ENCODE results near the gene MAPKAPK2. TPM values are rescaled to one million over a fixed set of nuclear protein-coding genes. Genes with fewer than 3 reads are reported as not detected.

The MAPKAPK2 gene
- total RNA-seq, 1 experiment from 2014 or later: 54.9 TPM

GRCh38 chr1:206658264-206658980 lies 26.3 kb upstream of the MAPKAPK2 start:
- H3K4me3 Mint-ChIP-seq: peak overlapping the region; percentile 58
- DNase-seq (ENCODE audit: low spot score) (peak; percentile 79), ATAC-seq (peak; percentile 91)
- H3K9me3 Mint-ChIP-seq: no peaks in the 10 kb centered on the region
- no peaks in the 10 kb centered on the region for H3K36me3 Mint-ChIP-seq
- peaks cover 43% of the 10 kb centered on the region for H3K27me3 Mint-ChIP-seq (ENCODE audit: low read depth)
- no peak overlapping the region for H3K27ac Mint-ChIP-seq
- peaks cover 20% of the 10 kb centered on the region for H3K4me1 Mint-ChIP-seq
- CTCF ChIA-PET: interaction anchor here (0.6 to 20.5 kb wide), 26 partner anchors 9 to 254 kb away, joined by 3 to 659 read pairs (median 4); partner anchors contain the start of genes DYRK3, EIF2D and MAPKAPK2
- POLR2A ChIA-PET: interaction anchor here (1.2 to 2.4 kb wide), 2 partner anchors 23 to 91 kb away, joined by 3 to 15 read pairs; partner anchors contain the start of gene DYRK3
- TF ChIP-seq ESRRA (CRISPR knock-in tag; IDR thresholded peaks at IDR 0.05; ENCODE audit: borderline replicate concordance): no peak
- peak; percentile 97 for TF ChIP-seq CTCF (IDR thresholded peaks at IDR 0.05)

- no peak for TF ChIP-seq ZNF423 (CRISPR knock-in tag; IDR thresholded peaks at IDR 0.05)
- no peak for TF ChIP-seq JUN (CRISPR knock-in tag; IDR thresholded peaks at IDR 0.05)
- no peak for TF ChIP-seq MAX (CRISPR knock-in tag; IDR thresholded peaks at IDR 0.05)
- TF ChIP-seq ZNF281 (CRISPR knock-in tag; IDR thresholded peaks at IDR 0.05): no peak
- TF ChIP-seq ATF3 (CRISPR knock-in tag; conservative IDR thresholded peaks at IDR 0.05): no peak
- TF ChIP-seq PRDM15 (CRISPR knock-in tag; IDR thresholded peaks at IDR 0.05): no peak
- TF ChIP-seq ZNF138 (CRISPR knock-in tag; conservative IDR thresholded peaks at IDR 0.05): no peak
- TF ChIP-seq USF1 (CRISPR knock-in tag; IDR thresholded peaks at IDR 0.05): no peak
- no peak for TF ChIP-seq ZNF317 (CRISPR knock-in tag; IDR thresholded peaks at IDR 0.05; ENCODE audit: borderline replicate concordance, low read depth)
- no peak for TF ChIP-seq ZNF232 (CRISPR knock-in tag; IDR thresholded peaks at IDR 0.05)
- no peak for TF ChIP-seq PRRX2 (CRISPR knock-in tag; IDR thresholded peaks at IDR 0.05)
- no peak for TF ChIP-seq ZSCAN18 (CRISPR knock-in tag; IDR thresholded peaks at IDR 0.05)
- no peak for TF ChIP-seq ZBTB43 (CRISPR knock-in tag; IDR thresholded peaks at IDR 0.05)
- Mint-ChIP-seq H3K4me3 (peak overlapping the region; percentile 58), H3K27me3 (ENCODE audit: low read depth) (peaks cover 46% of the 10 kb centered on the region), H3K27ac (no peak overlapping the region), H3K9me3 (no peaks in the 10 kb centered on the region), H3K36me3 (no peaks in the 10 kb centered on the region), H3K4me1 (peaks cover 23% of the 10 kb centered on the region)
- CTCF ChIA-PET: interaction anchor here (0.6 to 20.5 kb wide), 18 partner anchors 8 to 254 kb away, joined by 3 to 659 read pairs (median 6); partner anchors contain the start of genes DYRK3, EIF2D and MAPKAPK2
- no peak for ATAC-seq
- no peak for DNase-seq (ENCODE audit: low spot score)
- POLR2A ChIA-PET: interaction anchor here (2.4 kb wide), 1 partner anchor 23 kb away, joined by 15 read pairs; the partner anchor contains the start of gene DYRK3
Observed at GRCh38 chr1:206658981-206659273, 25.8 kb upstream of the MAPKAPK2 start.
